Right lobe of liver (tissue), 4 donors: ENCODE data around the gene PTPRD.

Experiments
- CTCF ChIP-seq, 4 donors: fragments of 200-600 bp in 3 of 4; fragments of 450-650 bp in 1 of 4; IDR thresholded peaks; one replicate each; pipeline versions ENCODE4 v1.5.1 to v1.8.0; 2016 to 2022; ENCODE audit warnings: antibody characterized with exemption in 4 of 4, mild to moderate bottlenecking in 2 of 4
- POLR2A ChIP-seq: fragments of 450-650 bp; IDR thresholded peaks from one replicate; pipeline ENCODE4 v1.6.1; 2017; ENCODE audit warnings: antibody characterized with exemption, mild to moderate bottlenecking
- donor health status: DM: no; HTN: no; CAD: no.
- donor health status: DM: no; HTN: no; CAD: no.
- donor health status: DM: no; HTN: yes; CAD: no.

- no peak for TF ChIP-seq CTCF (IDR thresholded peaks at IDR 0.05)
- no peak for TF ChIP-seq POLR2A
These were observed 86.8 kb downstream of the PTPRD start for GRCh38 chr9:10525972-10526371.
